SK-N-SH (cell line): ENCODE measurements around the gene MRPL2. TPM values are rescaled to one million over a fixed set of nuclear protein-coding genes. Genes with fewer than 3 reads are reported as not detected.

ENCODE experiments used
- CTCF ChIA-PET: fragments of 300-600, 350-600 bp; formaldehyde crosslinking; extraction: SDS; loops from one replicate; lab custom pipeline; 2021; lab: Yijun Ruan, JAX
- POLR2A ChIA-PET: fragments of 350-600 bp; sonication (Branson Sonifier 250); formaldehyde crosslinking; extraction: SDS; loops from one replicate; lab custom pipeline; 2020; ENCODE audit warnings: antibody characterized with exemption, inconsistent platforms; lab: Yijun Ruan, JAX
- DNase-seq: peaks from one replicate; pipeline ENCODE4 v3.0.0; 2012
- H2AFZ ChIP-seq: fragments of 200-600 bp; sonication (generic); 2 replicates; pipeline ENCODE4 v1.8.1; 2016; ENCODE audit warnings: antibody characterized with exemption, mild to moderate bottlenecking, low read depth
- H3F3A ChIP-seq: fragments of 200-600 bp; sonication (generic); replicated peaks from 2 replicates; pipeline ENCODE3; 2016; ENCODE audit warnings: antibody characterized with exemption, mild to moderate bottlenecking; ENCODE audit not compliant: insufficient read depth
- H3K27ac ChIP-seq, 2 experiments: fragments of 200-500 bp in 1 of 2; fragments of 200-600 bp in 1 of 2; sonication (Bioruptor generic) in 1 of 2; sonication (generic), shearing (Covaris generic) in 1 of 2; 2 replicates each; pipeline versions ENCODE4 v1.5.1 to v1.6.1; 2014 to 2016; ENCODE audit warnings: low read depth in 2 of 2, inconsistent platforms in 1 of 2, low read length in 1 of 2, mild to moderate bottlenecking in 1 of 2, mixed read lengths in 1 of 2
- H3K27me3 ChIP-seq: fragments of 200-600 bp; sonication (generic), shearing (Covaris generic); 2 replicates; pipeline ENCODE4 v1.6.1; 2016; ENCODE audit warnings: mixed run types; ENCODE audit not compliant: insufficient read depth
- H3K36me3 ChIP-seq, 2 experiments: fragments of 200-500 bp in 1 of 2; fragments of 200-600 bp in 1 of 2; sonication (Bioruptor generic) in 1 of 2; sonication (generic) in 1 of 2; replicated peaks in 1 of 2; 2 replicates each; pipeline versions ENCODE3 to v1.5.1; 2014 to 2016; ENCODE audit warnings: low read length in 1 of 2, mild to moderate bottlenecking in 1 of 2; ENCODE audit not compliant: insufficient read depth in 2 of 2, control insufficient read depth in 1 of 2
- H3K4me1 ChIP-seq, 2 experiments: fragments of 200-500 bp in 1 of 2; fragments of 200-600 bp in 1 of 2; sonication (Bioruptor generic) in 1 of 2; sonication (generic), shearing (Covaris generic) in 1 of 2; 2 replicates each; pipeline versions ENCODE4 v1.5.1 to v1.6.1; 2014 to 2016; ENCODE audit warnings: low read depth in 1 of 2, low read length in 1 of 2, mixed run types in 1 of 2; ENCODE audit not compliant: insufficient read depth in 2 of 2, control insufficient read depth in 1 of 2
- H3K4me2 ChIP-seq: fragments of 200-600 bp; sonication (generic), shearing (Covaris generic); 2 replicates; pipeline ENCODE4 v1.6.1; 2017; ENCODE audit warnings: mixed run types
- H3K4me3 ChIP-seq, 2 experiments: fragments of 200-500 bp in 1 of 2; fragments of 200-600 bp in 1 of 2; sonication (Bioruptor generic) in 1 of 2; sonication (generic), shearing (Covaris generic) in 1 of 2; 2 replicates each; pipeline versions ENCODE4 v1.5.1 to v1.8.1; 2014 to 2016; ENCODE audit warnings: low read depth in 2 of 2, inconsistent platforms in 1 of 2, low read length in 1 of 2, mild to moderate bottlenecking in 1 of 2, mixed read lengths in 1 of 2, moderate library complexity in 1 of 2
- H3K79me2 ChIP-seq: fragments of 200-600 bp; sonication (generic); 2 replicates; pipeline ENCODE4 v1.8.1; 2017; ENCODE audit warnings: mild to moderate bottlenecking; ENCODE audit not compliant: insufficient read depth
- H3K9ac ChIP-seq: fragments of 200-600 bp; sonication (generic); 2 replicates; pipeline ENCODE4 v1.6.1; 2017; ENCODE audit warnings: mixed run types
- H3K9me2 ChIP-seq: fragments of 200-600 bp; sonication (generic); 2 replicates; pipeline ENCODE4 v1.6.1; 2017; ENCODE audit warnings: mixed run types
- H3K9me3 ChIP-seq: fragments of 200-600 bp; sonication (generic); 2 replicates; pipeline ENCODE4 v1.6.1; 2017; ENCODE audit warnings: mixed run types, mild to moderate bottlenecking, moderate library complexity
- H4K20me1 ChIP-seq: fragments of 200-600 bp; sonication (generic); 2 replicates; pipeline ENCODE4 v1.6.1; 2017; ENCODE audit warnings: mild to moderate bottlenecking, mixed run types; ENCODE audit not compliant: insufficient read depth
- CHD2 ChIP-seq: fragments of 150-350 bp; IDR thresholded peaks from 2 replicates; pipeline ENCODE4 v1.6.1; 2018; ENCODE audit warnings: low read length; ENCODE audit not compliant: partially characterized antibody
- CTCF ChIP-seq: fragments of 200-600 bp; sonication (generic); IDR thresholded peaks from 2 replicates; pipeline ENCODE4 v1.6.1; 2017; ENCODE audit warnings: antibody characterized with exemption, mild to moderate bottlenecking, moderate library complexity
- EP300 ChIP-seq, 2 experiments: IDR thresholded peaks; 2 replicates each; pipeline versions ENCODE4 v1.4.0 to v1.6.1; 2012; ENCODE audit warnings: borderline replicate concordance in 1 of 2, low read depth in 1 of 2, low read length in 1 of 2
- EZH2phosphoT487 ChIP-seq: fragments of 200-600 bp; sonication (generic); IDR thresholded peaks from 2 replicates; pipeline ENCODE4 v1.6.1; 2017; ENCODE audit warnings: low read depth, mixed run types, mild to moderate bottlenecking, antibody characterized with exemption, moderate library complexity, borderline replicate concordance
- FOXJ3 ChIP-seq: sonication (generic); formaldehyde crosslinking; IDR thresholded peaks from 2 replicates; pipeline ENCODE4 v1.5.1; 2020; ENCODE audit warnings: mild to moderate bottlenecking, missing genetic modification reagents
- GABPA ChIP-seq: IDR thresholded peaks from 2 replicates; pipeline ENCODE4 v1.4.0; 2012; ENCODE audit warnings: low read depth, mild to moderate bottlenecking
- IRF3 ChIP-seq: fragments of 150-350 bp; IDR thresholded peaks from 2 replicates; pipeline ENCODE4 v1.6.1; 2016; ENCODE audit warnings: mild to moderate bottlenecking, low read depth, low read length
- NFIC ChIP-seq: IDR thresholded peaks from 2 replicates; pipeline ENCODE4 v1.4.0; 2012; ENCODE audit warnings: borderline replicate concordance
- NRF1 ChIP-seq: IDR thresholded peaks from 2 replicates; pipeline ENCODE4 v1.6.1; 2012; ENCODE audit warnings: low read depth, mild to moderate bottlenecking, low read length
- RAD21 ChIP-seq: IDR thresholded peaks from 2 replicates; pipeline ENCODE4 v1.6.1; 2012; ENCODE audit warnings: mild to moderate bottlenecking, low read length
- RCOR1 ChIP-seq: fragments of 150-350 bp; IDR thresholded peaks from 2 replicates; pipeline ENCODE4 v1.6.1; 2017; ENCODE audit warnings: antibody characterized with exemption, low read length
- SIN3A ChIP-seq: IDR thresholded peaks from 2 replicates; pipeline ENCODE4 v1.6.1; 2012; ENCODE audit warnings: low read depth, mild to moderate bottlenecking, low read length, moderate library complexity, borderline replicate concordance
- SMC3 ChIP-seq: IDR thresholded peaks from 2 replicates; pipeline ENCODE4 v1.6.1; 2012; ENCODE audit warnings: low read depth, low read length, improper control_type of control experiment
- TCF12 ChIP-seq: IDR thresholded peaks from 2 replicates; pipeline ENCODE4 v1.4.0; 2012
- YY1 ChIP-seq: IDR thresholded peaks from 2 replicates; pipeline ENCODE4 v1.4.0; 2012; ENCODE audit warnings: low read depth, mild to moderate bottlenecking
- WGBS: methylation state at CpG from one replicate; pipeline ENCODE4 v1.1.6; 2017; ENCODE audit warnings: low lambda C conversion rate; 5-methylcytosine and 5-hydroxymethylcytosine counted together
- polyA plus RNA-seq, 3 experiments: library from polyadenylated mRNA; depleted of rRNA; stranded (reverse); fragments of >200 nt; gene quantifications; 2 replicates each; pipeline ENCODE4 v1.2.3, GENCODE V29; 2012
- TF ChIP-seq, protein P1 (sequence below): fragments of 150-350 bp; IDR thresholded peaks from 2 replicates; pipeline ENCODE4 v1.6.1; 2017; ENCODE audit warnings: antibody characterized with exemption, low read length, low read depth, borderline replicate concordance
- TF ChIP-seq, protein P2 (sequence below): IDR thresholded peaks from 2 replicates; pipeline ENCODE4 v1.4.0; 2012; ENCODE audit warnings: low read depth

MRPL2 gene
- polyA plus RNA-seq, 1 of the 3 experiments (the other 2 are of a cell fraction), result 64.7 TPM

DNA sequence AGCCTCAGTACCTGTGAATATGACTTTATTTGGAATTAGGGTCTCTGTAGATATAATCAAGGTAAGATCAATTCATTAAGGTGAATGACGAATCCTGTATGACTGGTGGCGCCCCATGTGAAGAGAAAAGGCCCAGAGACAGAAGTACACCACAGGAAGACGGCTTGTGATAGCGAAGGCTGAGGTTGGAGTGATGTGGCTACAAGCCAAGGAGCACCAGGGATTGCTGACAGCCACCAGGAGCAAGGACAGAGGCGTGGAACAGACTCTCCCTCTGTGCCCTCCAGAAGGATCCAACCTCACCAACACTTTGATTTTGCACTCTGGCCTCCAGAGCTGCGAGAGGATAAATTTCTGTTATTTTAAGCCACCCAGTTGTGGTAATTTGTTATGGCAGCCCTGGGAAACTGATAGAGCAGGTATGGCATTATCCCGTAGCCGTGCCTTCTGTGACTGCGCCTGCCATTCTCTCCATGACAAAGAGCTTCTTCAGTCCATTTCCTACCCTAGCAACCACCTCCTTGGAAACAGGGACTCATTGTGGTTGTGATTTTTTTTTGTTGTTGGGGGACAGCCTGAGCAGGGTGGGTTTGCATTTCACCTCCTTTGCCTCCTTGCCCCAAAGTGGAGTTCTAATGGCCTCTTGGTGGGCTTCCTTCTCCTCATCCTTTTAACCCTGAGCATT lies 46.4 kb upstream of the MRPL2 start:
- no peak for DNase-seq
- Histone ChIP-seq H2AFZ (no peak overlapping the region), H3K79me2 (peaks cover 70% of the 10 kb centered on the region), H3K9me3 (no peaks in the 10 kb centered on the region), H3K27ac (no peak overlapping the region), H3K9me2 (no peaks in the 10 kb centered on the region), H3K27me3 (no peaks in the 10 kb centered on the region), H3K9ac (no peak overlapping the region), H3K4me1 (peaks cover 0 to 7% of the 10 kb centered on the region in 2 experiments; a peak in 1 of 4 replicates), H3K4me2 (no peak overlapping the region), H3K4me3 (no peak overlapping the region), H4K20me1 (peaks cover 2% of the 10 kb centered on the region; the same call in 1 of the 2 replicates), H3F3A (peaks cover 10% of the 10 kb centered on the region), H3K36me3 (no peaks in the 10 kb centered on the region)
- POLR2A ChIA-PET, result no interaction called here
- CTCF ChIA-PET, result no interaction called here
- no peak for TF ChIP-seq FOXJ3 (CRISPR knock-in tag)
- no peak for TF ChIP-seq NFIC
- no peak for TF ChIP-seq SMC3
- no peak for TF ChIP-seq GABPA
- WGBS, result 91% methylated on average over 9 of the region's 9 CpGs

DNA sequence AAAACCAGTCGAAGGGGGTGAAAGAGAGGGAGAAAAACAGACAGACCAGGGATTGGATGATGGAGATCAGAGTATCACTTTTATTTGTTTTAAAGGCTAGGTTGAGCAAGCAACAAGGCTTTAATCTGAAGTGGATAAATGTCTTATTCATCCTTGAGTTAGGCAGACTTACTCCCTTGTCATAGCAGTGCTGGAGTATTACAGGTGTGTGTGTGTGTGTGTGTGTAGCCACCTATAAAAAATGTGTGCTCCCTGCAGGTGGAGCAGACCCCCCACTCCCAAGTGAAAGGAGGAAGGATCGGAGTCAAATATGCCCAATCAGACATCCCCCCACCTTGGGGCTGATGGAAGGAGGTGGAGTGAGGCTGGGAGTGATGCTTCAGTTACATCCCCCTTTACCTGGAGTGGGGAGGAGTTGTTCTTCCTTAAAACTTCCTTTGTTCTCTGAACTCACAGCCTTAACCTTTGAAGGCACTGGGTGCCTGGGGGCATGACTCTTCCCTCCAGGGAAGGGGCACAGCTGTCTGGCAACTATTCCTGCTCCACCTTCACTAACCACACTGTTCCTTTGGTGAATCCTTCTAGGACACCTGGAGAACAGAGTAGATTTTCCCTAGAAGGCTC lies 44.1 kb upstream of the MRPL2 start:
- H2AFZ ChIP-seq, result no peak overlapping the region
- no peak overlapping the region for H3K9ac ChIP-seq
- no peak overlapping the region for H3K27ac ChIP-seq
- 55% methylated on average over 2 of the region's 2 CpGs for WGBS
- no peak overlapping the region for H3K4me3 ChIP-seq
- peaks cover 81% of the 10 kb centered on the region for H3K79me2 ChIP-seq
- no peaks in the 10 kb centered on the region for H3K9me3 ChIP-seq
- peaks cover 0 to 4% of the 10 kb centered on the region in 2 experiments for H3K36me3 ChIP-seq
- ChIA-PET POLR2A (interaction anchor here (0.9 kb wide), 1 partner anchor 20 kb away, joined by 3 read pairs; no protein-coding TSS in a partner anchor), CTCF (no interaction called here)
- no peak overlapping the region for H3K4me2 ChIP-seq
- H3F3A ChIP-seq, result peaks cover 6% of the 10 kb centered on the region
- H3K9me2 ChIP-seq, result no peaks in the 10 kb centered on the region
- no peaks in the 10 kb centered on the region for H3K27me3 ChIP-seq
- H3K4me1 ChIP-seq, result peaks cover 0 to 7% of the 10 kb centered on the region in 2 experiments; a peak in 1 of 4 replicates
- no peak for DNase-seq
- no peak for TF ChIP-seq GABPA
- no peak for TF ChIP-seq FOXJ3 (CRISPR knock-in tag)
- TF ChIP-seq IRF3, result no peak
- TF ChIP-seq SMC3, result no peak
- no peak for TF ChIP-seq TCF12
- no peak for TF ChIP-seq RCOR1
- TF ChIP-seq EZH2phosphoT487, result no peak
- TF ChIP-seq EP300 (IDR thresholded peaks at IDR 0.05; ENCODE audit: borderline replicate concordance in 1 of 2, low read depth in 1 of 2, low read length in 1 of 2), result no peak
- TF ChIP-seq RAD21, result no peak
- TF ChIP-seq, protein P1, sequence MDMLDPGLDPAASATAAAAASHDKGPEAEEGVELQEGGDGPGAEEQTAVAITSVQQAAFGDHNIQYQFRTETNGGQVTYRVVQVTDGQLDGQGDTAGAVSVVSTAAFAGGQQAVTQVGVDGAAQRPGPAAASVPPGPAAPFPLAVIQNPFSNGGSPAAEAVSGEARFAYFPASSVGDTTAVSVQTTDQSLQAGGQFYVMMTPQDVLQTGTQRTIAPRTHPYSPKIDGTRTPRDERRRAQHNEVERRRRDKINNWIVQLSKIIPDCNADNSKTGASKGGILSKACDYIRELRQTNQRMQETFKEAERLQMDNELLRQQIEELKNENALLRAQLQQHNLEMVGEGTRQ, result no peak
- TF ChIP-seq YY1, result no peak
- TF ChIP-seq CHD2, result no peak
- no peak for TF ChIP-seq CTCF
- no peak for TF ChIP-seq SIN3A
- TF ChIP-seq, protein P2, sequence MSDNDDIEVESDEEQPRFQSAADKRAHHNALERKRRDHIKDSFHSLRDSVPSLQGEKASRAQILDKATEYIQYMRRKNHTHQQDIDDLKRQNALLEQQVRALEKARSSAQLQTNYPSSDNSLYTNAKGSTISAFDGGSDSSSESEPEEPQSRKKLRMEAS, result no peak
- TF ChIP-seq NRF1, result no peak
- TF ChIP-seq, all 33 proteins: peak for 0
- H4K20me1 ChIP-seq, result peaks cover 2% of the 10 kb centered on the region; the same call in 1 of the 2 replicates
